GM13976 (cell line): ENCODE measurements around the gene VPS4A.

Source experiments
- DNase-seq: peaks from one replicate; pipeline ENCODE4 v3.0.0; 2012; ENCODE audit warnings: low spot score
- in situ Hi-C: fragments of 300-500 bp; cut with MboI; formaldehyde crosslinking; loops from one replicate; pipeline ENCODE4 v1.12.0; 2022; ENCODE audit warnings: low sequenced_read_pairs, mixed read lengths, inconsistent platforms; ENCODE audit not compliant: unreplicated experiment
- TF ChIP-seq, protein P1 (sequence below): IDR thresholded peaks from 2 replicates; pipeline ENCODE4 v1.5.1; 2012; ENCODE audit warnings: borderline replicate concordance, mild to moderate bottlenecking; ENCODE audit not compliant: insufficient read depth; ENCODE audit errors: extremely low read depth, missing control alignments, control extremely low read depth

VPS4A gene

DNA sequence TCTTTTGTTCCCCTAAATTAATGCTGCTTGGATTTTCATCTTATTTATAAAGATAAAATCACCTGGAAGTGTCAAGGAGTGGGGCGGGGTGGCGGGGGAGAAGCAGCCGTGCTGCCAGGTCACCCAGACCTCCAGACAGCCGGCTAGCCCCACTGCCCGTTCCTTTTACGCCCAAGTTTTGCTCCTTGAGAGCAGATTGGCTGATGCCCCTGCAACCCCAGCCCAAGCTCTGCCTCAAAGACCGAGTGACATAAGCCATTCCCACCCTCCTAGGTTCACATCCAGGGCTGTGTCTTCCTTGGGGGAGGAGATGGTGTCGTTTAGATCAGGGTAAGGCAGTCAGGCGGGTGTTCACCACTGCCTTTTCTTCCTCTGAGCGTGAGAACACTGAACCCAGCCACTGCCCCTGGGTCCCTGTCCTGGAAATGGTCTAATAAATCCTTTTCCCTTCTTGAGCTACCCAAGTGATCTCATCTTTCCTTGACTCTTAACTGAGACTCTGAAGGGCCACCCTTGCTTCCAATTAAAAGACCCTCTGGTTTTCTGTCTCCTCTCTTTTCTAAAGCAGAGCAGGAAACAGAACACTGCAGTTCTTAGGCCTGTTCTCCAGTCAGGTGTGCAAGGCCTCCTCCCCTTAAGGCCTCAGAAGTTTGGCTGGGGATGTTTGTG, 13.6 kb downstream of the VPS4A start:
- in situ Hi-C loops, result no loop called here
- TF ChIP-seq, protein P1, sequence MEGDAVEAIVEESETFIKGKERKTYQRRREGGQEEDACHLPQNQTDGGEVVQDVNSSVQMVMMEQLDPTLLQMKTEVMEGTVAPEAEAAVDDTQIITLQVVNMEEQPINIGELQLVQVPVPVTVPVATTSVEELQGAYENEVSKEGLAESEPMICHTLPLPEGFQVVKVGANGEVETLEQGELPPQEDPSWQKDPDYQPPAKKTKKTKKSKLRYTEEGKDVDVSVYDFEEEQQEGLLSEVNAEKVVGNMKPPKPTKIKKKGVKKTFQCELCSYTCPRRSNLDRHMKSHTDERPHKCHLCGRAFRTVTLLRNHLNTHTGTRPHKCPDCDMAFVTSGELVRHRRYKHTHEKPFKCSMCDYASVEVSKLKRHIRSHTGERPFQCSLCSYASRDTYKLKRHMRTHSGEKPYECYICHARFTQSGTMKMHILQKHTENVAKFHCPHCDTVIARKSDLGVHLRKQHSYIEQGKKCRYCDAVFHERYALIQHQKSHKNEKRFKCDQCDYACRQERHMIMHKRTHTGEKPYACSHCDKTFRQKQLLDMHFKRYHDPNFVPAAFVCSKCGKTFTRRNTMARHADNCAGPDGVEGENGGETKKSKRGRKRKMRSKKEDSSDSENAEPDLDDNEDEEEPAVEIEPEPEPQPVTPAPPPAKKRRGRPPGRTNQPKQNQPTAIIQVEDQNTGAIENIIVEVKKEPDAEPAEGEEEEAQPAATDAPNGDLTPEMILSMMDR, result no peak
- DNase-seq, result no peak

DNA sequence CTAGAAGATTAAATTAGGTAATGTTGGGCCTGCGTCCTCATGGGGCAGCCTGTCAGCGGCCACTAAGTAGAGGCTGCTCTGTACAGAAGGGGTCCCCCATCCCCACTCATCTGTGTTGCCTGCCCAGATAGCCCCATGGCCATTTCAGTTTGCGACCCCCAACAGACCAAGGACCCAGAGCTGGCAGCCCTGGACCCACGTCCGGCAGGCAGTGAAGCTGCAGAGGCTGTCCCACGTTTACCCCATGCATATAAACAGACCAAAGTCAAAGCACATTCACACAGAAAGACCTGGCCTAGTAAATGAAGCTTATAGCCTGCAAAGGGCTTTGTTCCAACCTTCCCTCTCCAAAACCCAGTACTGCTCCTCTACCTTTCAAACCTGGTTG, 14.6 kb downstream of the VPS4A start:
- in situ Hi-C loops, result no loop called here
- DNase-seq, result no peak
- TF ChIP-seq, protein P1, result no peak

GRCh38 chr16:69326172-69326873, 15.2 kb downstream of the VPS4A start:
- TF ChIP-seq, protein P1, result no peak
- DNase-seq, result no peak
- in situ Hi-C loops, result no loop called here

GRCh38 chr16:69327585-69328310, 16.6 kb downstream of the VPS4A start:
- in situ Hi-C loops, result no loop called here

DNA sequence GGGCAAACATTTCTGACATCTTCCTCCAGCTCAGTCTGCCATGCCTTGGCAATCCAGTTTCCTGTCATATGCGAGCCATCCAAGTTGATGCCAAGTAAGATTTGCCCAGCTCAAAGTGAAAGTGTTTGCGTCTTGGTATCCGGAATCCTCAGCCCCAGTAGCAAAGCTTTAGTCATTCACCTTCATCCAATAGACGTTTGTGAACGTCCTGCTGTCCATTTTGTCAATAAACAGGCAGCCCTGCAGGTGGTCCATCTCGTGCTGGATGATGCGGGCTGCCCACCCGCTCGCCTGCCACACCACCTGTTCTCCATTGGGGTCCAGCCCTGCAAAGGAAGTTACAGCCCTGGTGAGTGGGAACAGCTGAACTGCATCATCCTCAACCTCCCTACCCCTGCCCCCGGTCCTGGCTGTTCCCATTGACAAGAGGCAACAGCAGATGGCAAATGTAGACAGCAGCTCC, 17.7 kb downstream of the VPS4A start:
- in situ Hi-C loops, result no loop called here
- TF ChIP-seq, protein P1, result no peak
- DNase-seq, result no peak

More at GRCh38 chr16:69327585-69328310, 16.6 kb downstream of the VPS4A start:
- no peak for DNase-seq
- TF ChIP-seq, protein P1, result no peak
